Measurements from ENCODE around the gene PLEKHN1.

Gene PLEKHN1

GRCh38 chr1:962381-963300 lies 3.6 kb upstream of the PLEKHN1 start:
- Histone ChIP-seq H3K9me3 (ENCODE audit: control insufficient read depth, low read length) (no peaks in the 10 kb centered on the region), H3K36me3 (ENCODE audit: control insufficient read depth, insufficient read depth, low read length) (peaks cover 5% of the 10 kb centered on the region), H3K4me3 (ENCODE audit: insufficient read depth, low read depth, low read length) (no peak overlapping the region), H3K27me3 (ENCODE audit: control insufficient read depth, insufficient read depth, low read length, poor library complexity, severe bottlenecking) (peaks cover 49% of the 10 kb centered on the region), H3K4me1 (ENCODE audit: control insufficient read depth, insufficient read depth, low read length) (peaks cover 9% of the 10 kb centered on the region), H3K27ac (ENCODE audit: insufficient read depth, low read depth, low read length, poor library complexity, severe bottlenecking) (no peak overlapping the region)
- 96% methylated on average over 57 of the region's 57 CpGs for WGBS, 2 experiments

- 95 to 96% methylated on average over 16 of the region's 16 CpGs for WGBS, 2 experiments
- Histone ChIP-seq H3K4me3 (ENCODE audit: insufficient read depth, low read depth, low read length) (no peak overlapping the region), H3K4me1 (ENCODE audit: control insufficient read depth, insufficient read depth, low read length) (peaks cover 9% of the 10 kb centered on the region), H3K9me3 (ENCODE audit: control insufficient read depth, low read length) (no peaks in the 10 kb centered on the region), H3K27me3 (ENCODE audit: control insufficient read depth, insufficient read depth, low read length, poor library complexity, severe bottlenecking) (peaks cover 56% of the 10 kb centered on the region), H3K36me3 (ENCODE audit: control insufficient read depth, insufficient read depth, low read length) (peaks cover 5% of the 10 kb centered on the region), H3K27ac (ENCODE audit: insufficient read depth, low read depth, low read length, poor library complexity, severe bottlenecking) (no peak overlapping the region)
Observed at GRCh38 chr1:963301-963651, 3.0 kb upstream of the PLEKHN1 start.

- 95% methylated on average over 47 of the region's 47 CpGs for WGBS, 2 experiments
- Histone ChIP-seq H3K27ac (ENCODE audit: insufficient read depth, low read depth, low read length, poor library complexity, severe bottlenecking) (no peak overlapping the region), H3K4me1 (ENCODE audit: control insufficient read depth, insufficient read depth, low read length) (peaks cover 9% of the 10 kb centered on the region), H3K9me3 (ENCODE audit: control insufficient read depth, low read length) (no peaks in the 10 kb centered on the region), H3K4me3 (ENCODE audit: insufficient read depth, low read depth, low read length) (no peak overlapping the region), H3K36me3 (ENCODE audit: control insufficient read depth, insufficient read depth, low read length) (peaks cover 5% of the 10 kb centered on the region), H3K27me3 (ENCODE audit: control insufficient read depth, insufficient read depth, low read length, poor library complexity, severe bottlenecking) (peaks cover 62% of the 10 kb centered on the region)
Observed at GRCh38 chr1:963746-964525, 2.3 kb upstream of the PLEKHN1 start.

- Histone ChIP-seq H3K36me3 (ENCODE audit: control insufficient read depth, insufficient read depth, low read length) (peaks cover 5% of the 10 kb centered on the region), H3K27me3 (ENCODE audit: control insufficient read depth, insufficient read depth, low read length, poor library complexity, severe bottlenecking) (peaks cover 64% of the 10 kb centered on the region), H3K9me3 (ENCODE audit: control insufficient read depth, low read length) (no peaks in the 10 kb centered on the region), H3K4me1 (ENCODE audit: control insufficient read depth, insufficient read depth, low read length) (peaks cover 9% of the 10 kb centered on the region), H3K4me3 (ENCODE audit: insufficient read depth, low read depth, low read length) (no peak overlapping the region), H3K27ac (ENCODE audit: insufficient read depth, low read depth, low read length, poor library complexity, severe bottlenecking) (no peak overlapping the region)
- WGBS, 2 experiments = 95% methylated on average over 39 to 41 of the region's 51 CpGs
Observed at GRCh38 chr1:964691-965525, 1.4 kb upstream of the PLEKHN1 start.

GRCh38 chr1:965526-966134 lies 652 bp upstream of the PLEKHN1 start:
- no peak overlapping the region for H3K4me3 ChIP-seq (ENCODE audit: insufficient read depth, low read depth, low read length)
- no peaks in the 10 kb centered on the region for H3K9me3 ChIP-seq (ENCODE audit: control insufficient read depth, low read length)
- peaks cover 9% of the 10 kb centered on the region for H3K4me1 ChIP-seq (ENCODE audit: control insufficient read depth, insufficient read depth, low read length)
- 91 to 93% methylated on average over 26 of the region's 26 CpGs for WGBS, 2 experiments
- H3K27ac ChIP-seq (ENCODE audit: insufficient read depth, low read depth, low read length, poor library complexity, severe bottlenecking) = no peak overlapping the region
- peaks cover 66% of the 10 kb centered on the region for H3K27me3 ChIP-seq (ENCODE audit: control insufficient read depth, insufficient read depth, low read length, poor library complexity, severe bottlenecking)
- H3K36me3 ChIP-seq (ENCODE audit: control insufficient read depth, insufficient read depth, low read length) = peaks cover 5% of the 10 kb centered on the region

GRCh38 chr1:966704-967300 lies 520 bp downstream of the PLEKHN1 start:
- H3K9me3 ChIP-seq (ENCODE audit: control insufficient read depth, low read length) = no peaks in the 10 kb centered on the region
- H3K27ac ChIP-seq (ENCODE audit: insufficient read depth, low read depth, low read length, poor library complexity, severe bottlenecking) = no peak overlapping the region
- H3K4me3 ChIP-seq (ENCODE audit: insufficient read depth, low read depth, low read length) = peak overlapping the region; percentile 36
- peaks cover 68% of the 10 kb centered on the region for H3K27me3 ChIP-seq (ENCODE audit: control insufficient read depth, insufficient read depth, low read length, poor library complexity, severe bottlenecking)
- H3K4me1 ChIP-seq (ENCODE audit: control insufficient read depth, insufficient read depth, low read length) = peaks cover 9% of the 10 kb centered on the region
- 2% methylated on average over 60 of the region's 60 CpGs for WGBS, 2 experiments
- peaks cover 5% of the 10 kb centered on the region for H3K36me3 ChIP-seq (ENCODE audit: control insufficient read depth, insufficient read depth, low read length)

GRCh38 chr1:967466-968343 lies 1.4 kb downstream of the PLEKHN1 start:
- peaks cover 74% of the 10 kb centered on the region for H3K27me3 ChIP-seq (ENCODE audit: control insufficient read depth, insufficient read depth, low read length, poor library complexity, severe bottlenecking)
- no peak overlapping the region for H3K27ac ChIP-seq (ENCODE audit: insufficient read depth, low read depth, low read length, poor library complexity, severe bottlenecking)
- no peak overlapping the region for H3K4me3 ChIP-seq (ENCODE audit: insufficient read depth, low read depth, low read length)
- H3K36me3 ChIP-seq (ENCODE audit: control insufficient read depth, insufficient read depth, low read length) = peaks cover 5% of the 10 kb centered on the region
- 84% methylated on average over 23 of the region's 23 CpGs for WGBS, 2 experiments
- peaks cover 9% of the 10 kb centered on the region for H3K4me1 ChIP-seq (ENCODE audit: control insufficient read depth, insufficient read depth, low read length)
- H3K9me3 ChIP-seq (ENCODE audit: control insufficient read depth, low read length) = no peaks in the 10 kb centered on the region

GRCh38 chr1:969260-969855 lies 3.1 kb downstream of the PLEKHN1 start:
- H3K9me3 ChIP-seq (ENCODE audit: control insufficient read depth, low read length) = no peaks in the 10 kb centered on the region
- H3K27ac ChIP-seq (ENCODE audit: insufficient read depth, low read depth, low read length, poor library complexity, severe bottlenecking) = no peak overlapping the region
- H3K4me1 ChIP-seq (ENCODE audit: control insufficient read depth, insufficient read depth, low read length) = peaks cover 9% of the 10 kb centered on the region
- no peak overlapping the region for H3K4me3 ChIP-seq (ENCODE audit: insufficient read depth, low read depth, low read length)
- WGBS, 2 experiments = 84 to 85% methylated on average over 15 of the region's 15 CpGs
- H3K36me3 ChIP-seq (ENCODE audit: control insufficient read depth, insufficient read depth, low read length) = no peaks in the 10 kb centered on the region
- H3K27me3 ChIP-seq (ENCODE audit: control insufficient read depth, insufficient read depth, low read length, poor library complexity, severe bottlenecking) = peaks cover 82% of the 10 kb centered on the region
